HepG2 (cell line): Measurements from ENCODE around the gene CAMTA2. TPM values are rescaled to one million over a fixed set of nuclear protein-coding genes. Genes with fewer than 3 reads are reported as not detected.

Experiments
- AHR ChIP-seq: IDR thresholded peaks from 2 replicates; pipeline ENCODE4 v1.6.1; 2018; ENCODE audit warnings: missing genetic modification reagents, missing compliant biosample characterization
- MAFG ChIP-seq: sonication (generic); formaldehyde crosslinking; IDR thresholded peaks from 2 replicates; pipeline ENCODE4 v1.5.1; 2020; ENCODE audit warnings: mild to moderate bottlenecking, missing genetic modification reagents
- MYC ChIP-seq: sonication (generic); formaldehyde crosslinking; IDR thresholded peaks from 2 replicates; pipeline ENCODE4 v1.9.0; 2021; ENCODE audit warnings: missing genetic modification reagents, borderline replicate concordance
- NFIC ChIP-seq: IDR thresholded peaks from 2 replicates; pipeline ENCODE4 v1.6.1; 2012; ENCODE audit warnings: mild to moderate bottlenecking, low read length, inconsistent platforms
- PAWR ChIP-seq: sonication (generic); formaldehyde crosslinking; IDR thresholded peaks from 2 replicates; pipeline ENCODE4 v1.4.0; 2020; ENCODE audit warnings: missing genetic modification reagents, mild to moderate bottlenecking, borderline replicate concordance
- SMAD1 ChIP-seq: sonication (generic); formaldehyde crosslinking; IDR thresholded peaks from 2 replicates; pipeline ENCODE4 v1.4.0; 2020; ENCODE audit warnings: missing genetic modification reagents, low read depth, mild to moderate bottlenecking, borderline replicate concordance
- SP2 ChIP-seq: sonication (generic); formaldehyde crosslinking; IDR thresholded peaks from 2 replicates; pipeline ENCODE4 v1.5.1; 2020; ENCODE audit warnings: mild to moderate bottlenecking, missing genetic modification reagents
- ZBTB1 ChIP-seq: sonication (generic); formaldehyde crosslinking; IDR thresholded peaks from 2 replicates; pipeline ENCODE4 v1.4.0; 2020; ENCODE audit warnings: missing genetic modification reagents, borderline replicate concordance
- ZNF451 ChIP-seq: sonication (generic); formaldehyde crosslinking; IDR thresholded peaks from 2 replicates; pipeline ENCODE4 v1.5.0; 2020; ENCODE audit warnings: mild to moderate bottlenecking, missing genetic modification reagents
- ZNF577 ChIP-seq: sonication (generic); formaldehyde crosslinking; IDR thresholded peaks from 2 replicates; pipeline ENCODE4 v1.4.0; 2020; ENCODE audit warnings: mild to moderate bottlenecking, low read depth, missing genetic modification reagents, borderline replicate concordance
- ZNF879 ChIP-seq: sonication (generic); formaldehyde crosslinking; IDR thresholded peaks from 2 replicates; pipeline ENCODE4 v1.8.1; 2023; ENCODE audit warnings: missing genetic modification reagents
- ZSCAN30 ChIP-seq: sonication (generic); formaldehyde crosslinking; IDR thresholded peaks from 2 replicates; pipeline ENCODE4 v1.5.0; 2020; ENCODE audit warnings: mild to moderate bottlenecking, missing genetic modification reagents
- polyA plus RNA-seq, 8 experiments: library from polyadenylated mRNA; depleted of rRNA in 3 of 8; stranded (reverse) in 7 of 8; unstranded in 1 of 8; fragments of >200 nt; fragmentation: Illumina TruSeq in 4 of 8; extraction: Trizol in 4 of 8; gene quantifications; 2 replicates each; pipeline versions ENCODE4 v1.2.1 to v1.2.3, GENCODE V29; 2011 to 2016; ENCODE audit warnings: low read depth in 4 of 8, missing spikeins in 1 of 8, mixed read lengths in 1 of 8; ENCODE audit not compliant: insufficient read depth in 1 of 8
- total RNA-seq, 5 experiments: library from RNA; depleted of rRNA; stranded (reverse); fragments of >200 nt; fragmentation: Illumina TruSeq; extraction: Trizol; gene quantifications; 2 replicates each; pipeline ENCODE4 v1.2.3, GENCODE V29; 2016; ENCODE audit warnings: low read depth in 1 of 5
- TF ChIP-seq, protein P1 (sequence below): sonication (generic); formaldehyde crosslinking; IDR thresholded peaks from 2 replicates; pipeline ENCODE4 v1.5.0; 2020; ENCODE audit warnings: mild to moderate bottlenecking, missing genetic modification reagents
- TF ChIP-seq, protein P2 (sequence below): IDR thresholded peaks from 2 replicates; pipeline ENCODE4 v1.6.1; 2016
- TF ChIP-seq, protein P3 (sequence below): sonication (generic); formaldehyde crosslinking; IDR thresholded peaks from 2 replicates; pipeline ENCODE4 v1.4.0; 2020; ENCODE audit warnings: missing genetic modification reagents
- TF ChIP-seq, protein P4 (sequence below): sonication (generic); formaldehyde crosslinking; IDR thresholded peaks from 2 replicates; pipeline ENCODE4 v1.4.0; 2020; ENCODE audit warnings: mild to moderate bottlenecking, missing genetic modification reagents
- TF ChIP-seq, protein P5 (sequence below): sonication (generic); formaldehyde crosslinking; IDR thresholded peaks from 2 replicates; pipeline ENCODE4 v1.4.0; 2020; ENCODE audit warnings: missing genetic modification reagents

CAMTA2 gene
- total and polyA plus RNA-seq, 2 of the 13 experiments (the other 11 are each of a cell fraction or from before 2014, with no cell fraction given) = 4.1 to 7.1 TPM

DNA sequence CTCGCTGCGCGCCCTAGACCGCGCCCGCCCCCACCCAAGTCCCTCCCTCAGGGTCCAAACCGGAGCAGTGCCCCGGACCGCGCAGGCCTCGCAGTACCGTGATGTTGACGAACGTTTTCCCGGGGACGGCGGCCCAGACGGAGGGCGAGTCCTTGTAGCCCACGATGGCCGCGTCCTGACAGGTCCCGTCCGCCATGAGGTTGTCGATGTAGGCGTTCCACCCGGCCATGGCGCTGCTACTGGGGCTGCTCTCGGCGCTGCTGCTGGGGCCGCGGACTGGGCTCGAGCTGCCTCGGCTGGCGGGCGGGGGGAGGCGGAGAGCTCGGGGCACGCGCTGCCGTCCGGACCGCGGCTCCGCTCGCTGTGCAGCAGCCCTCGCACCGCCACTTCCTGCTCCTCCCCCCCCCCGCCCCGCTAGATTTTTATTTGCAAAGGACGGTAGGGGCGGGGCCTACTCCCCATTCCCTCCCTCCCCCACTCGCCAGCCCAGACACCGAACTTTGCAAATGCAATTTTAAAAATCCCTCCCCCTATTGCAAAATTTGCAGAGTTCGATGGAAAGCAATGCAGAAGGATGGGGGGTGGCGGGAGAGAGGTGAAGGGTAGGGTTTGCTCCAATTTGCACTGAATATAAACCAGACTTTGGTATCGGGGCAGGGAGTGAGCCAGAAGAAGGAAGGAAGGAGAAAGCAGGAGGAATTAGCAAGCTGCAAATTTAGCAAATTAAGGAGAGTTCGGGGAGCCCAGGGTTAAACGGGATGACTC lies 39.1 kb downstream of the CAMTA2 start, which contains the start of gene PFN1 (continued):
- TF ChIP-seq, protein P1, sequence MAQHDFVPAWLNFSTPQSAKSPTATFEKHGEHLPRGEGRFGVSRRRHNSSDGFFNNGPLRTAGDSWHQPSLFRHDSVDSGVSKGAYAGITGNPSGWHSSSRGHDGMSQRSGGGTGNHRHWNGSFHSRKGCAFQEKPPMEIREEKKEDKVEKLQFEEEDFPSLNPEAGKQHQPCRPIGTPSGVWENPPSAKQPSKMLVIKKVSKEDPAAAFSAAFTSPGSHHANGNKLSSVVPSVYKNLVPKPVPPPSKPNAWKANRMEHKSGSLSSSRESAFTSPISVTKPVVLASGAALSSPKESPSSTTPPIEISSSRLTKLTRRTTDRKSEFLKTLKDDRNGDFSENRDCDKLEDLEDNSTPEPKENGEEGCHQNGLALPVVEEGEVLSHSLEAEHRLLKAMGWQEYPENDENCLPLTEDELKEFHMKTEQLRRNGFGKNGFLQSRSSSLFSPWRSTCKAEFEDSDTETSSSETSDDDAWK = no peak
- TF ChIP-seq ZNF577 (no peak), ZSCAN30 (CRISPR knock-in tag) (peak; percentile 21; the same call in 1 of the 2 replicates), SP2 (CRISPR knock-in tag) (peak; percentile 56; the same call in 1 of the 2 replicates), AHR (CRISPR knock-in tag) (no peak), NFIC (no peak), SMAD1 (CRISPR knock-in tag) (no peak; the same call in 1 of the 2 replicates), ZNF451 (CRISPR knock-in tag) (no peak), PAWR (CRISPR knock-in tag) (no peak), ZNF879 (no peak), ZBTB1 (CRISPR knock-in tag) (no peak), MYC (CRISPR knock-in tag) (peak; percentile 57; the same call in 1 of the 2 replicates), MAFG (CRISPR knock-in tag) (no peak)
- TF ChIP-seq, protein P2, sequence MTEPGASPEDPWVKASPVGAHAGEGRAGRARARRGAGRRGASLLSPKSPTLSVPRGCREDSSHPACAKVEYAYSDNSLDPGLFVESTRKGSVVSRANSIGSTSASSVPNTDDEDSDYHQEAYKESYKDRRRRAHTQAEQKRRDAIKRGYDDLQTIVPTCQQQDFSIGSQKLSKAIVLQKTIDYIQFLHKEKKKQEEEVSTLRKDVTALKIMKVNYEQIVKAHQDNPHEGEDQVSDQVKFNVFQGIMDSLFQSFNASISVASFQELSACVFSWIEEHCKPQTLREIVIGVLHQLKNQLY (CRISPR knock-in tag) = no peak
- TF ChIP-seq, protein P3, sequence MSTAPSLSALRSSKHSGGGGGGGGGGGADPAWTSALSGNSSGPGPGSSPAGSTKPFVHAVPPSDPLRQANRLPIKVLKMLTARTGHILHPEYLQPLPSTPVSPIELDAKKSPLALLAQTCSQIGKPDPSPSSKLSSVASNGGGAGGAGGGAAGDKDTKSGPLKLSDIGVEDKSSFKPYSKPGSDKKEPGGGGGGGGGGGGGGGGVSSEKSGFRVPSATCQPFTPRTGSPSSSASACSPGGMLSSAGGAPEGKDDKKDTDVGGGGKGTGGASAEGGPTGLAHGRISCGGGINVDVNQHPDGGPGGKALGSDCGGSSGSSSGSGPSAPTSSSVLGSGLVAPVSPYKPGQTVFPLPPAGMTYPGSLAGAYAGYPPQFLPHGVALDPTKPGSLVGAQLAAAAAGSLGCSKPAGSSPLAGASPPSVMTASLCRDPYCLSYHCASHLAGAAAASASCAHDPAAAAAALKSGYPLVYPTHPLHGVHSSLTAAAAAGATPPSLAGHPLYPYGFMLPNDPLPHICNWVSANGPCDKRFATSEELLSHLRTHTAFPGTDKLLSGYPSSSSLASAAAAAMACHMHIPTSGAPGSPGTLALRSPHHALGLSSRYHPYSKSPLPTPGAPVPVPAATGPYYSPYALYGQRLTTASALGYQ = 0 out of 2 replicates have a peak, but pooled peaks have one; percentile 17
- TF ChIP-seq, protein P4, sequence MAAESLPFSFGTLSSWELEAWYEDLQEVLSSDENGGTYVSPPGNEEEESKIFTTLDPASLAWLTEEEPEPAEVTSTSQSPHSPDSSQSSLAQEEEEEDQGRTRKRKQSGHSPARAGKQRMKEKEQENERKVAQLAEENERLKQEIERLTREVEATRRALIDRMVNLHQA = no peak
- TF ChIP-seq, protein P5, sequence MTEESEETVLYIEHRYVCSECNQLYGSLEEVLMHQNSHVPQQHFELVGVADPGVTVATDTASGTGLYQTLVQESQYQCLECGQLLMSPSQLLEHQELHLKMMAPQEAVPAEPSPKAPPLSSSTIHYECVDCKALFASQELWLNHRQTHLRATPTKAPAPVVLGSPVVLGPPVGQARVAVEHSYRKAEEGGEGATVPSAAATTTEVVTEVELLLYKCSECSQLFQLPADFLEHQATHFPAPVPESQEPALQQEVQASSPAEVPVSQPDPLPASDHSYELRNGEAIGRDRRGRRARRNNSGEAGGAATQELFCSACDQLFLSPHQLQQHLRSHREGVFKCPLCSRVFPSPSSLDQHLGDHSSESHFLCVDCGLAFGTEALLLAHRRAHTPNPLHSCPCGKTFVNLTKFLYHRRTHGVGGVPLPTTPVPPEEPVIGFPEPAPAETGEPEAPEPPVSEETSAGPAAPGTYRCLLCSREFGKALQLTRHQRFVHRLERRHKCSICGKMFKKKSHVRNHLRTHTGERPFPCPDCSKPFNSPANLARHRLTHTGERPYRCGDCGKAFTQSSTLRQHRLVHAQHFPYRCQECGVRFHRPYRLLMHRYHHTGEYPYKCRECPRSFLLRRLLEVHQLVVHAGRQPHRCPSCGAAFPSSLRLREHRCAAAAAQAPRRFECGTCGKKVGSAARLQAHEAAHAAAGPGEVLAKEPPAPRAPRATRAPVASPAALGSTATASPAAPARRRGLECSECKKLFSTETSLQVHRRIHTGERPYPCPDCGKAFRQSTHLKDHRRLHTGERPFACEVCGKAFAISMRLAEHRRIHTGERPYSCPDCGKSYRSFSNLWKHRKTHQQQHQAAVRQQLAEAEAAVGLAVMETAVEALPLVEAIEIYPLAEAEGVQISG (CRISPR knock-in tag) = 0 out of 2 replicates have a peak, but pooled peaks have one; percentile 42
